HuH-7.5 (cell line): ENCODE measurements around the gene FOXL3.
"Not testable (repeated sequence)": the region's sequence is repeated elsewhere in the genome, so short reads cannot be mapped to it uniquely, and the experiment has no call there.

Experiments
- DNase-seq: peaks from one replicate; pipeline ENCODE4 v3.0.0; 2011; ENCODE audit warnings: low spot score

Gene FOXL3

GRCh38 chr7:289756-290553 is at the start of gene FOXL3:
Gene FOXL3, plus strand, starts transcription at chr7:290170. Its CDS starts 0 bp downstream, at chr7:290170.
- no peak for DNase-seq

- no peak for DNase-seq
These were observed 49.0 kb upstream of the FOXL3 start for GRCh38 chr7:240887-241421.

- DNase-seq = no peak
These were observed 48.5 kb upstream of the FOXL3 start for GRCh38 chr7:241513-241912.

- DNase-seq = not testable (repeated sequence)
These were observed 47.0 kb upstream of the FOXL3 start for GRCh38 chr7:242826-243579.

GRCh38 chr7:243580-243978 is 46.4 kb upstream of the FOXL3 start:
- DNase-seq = not testable (repeated sequence)

- no peak for DNase-seq
These were observed 45.0 kb upstream of the FOXL3 start for GRCh38 chr7:244974-245373.

GRCh38 chr7:245574-246295 is 44.2 kb upstream of the FOXL3 start:
- DNase-seq = no peak

GRCh38 chr7:246451-246850 is 43.5 kb upstream of the FOXL3 start:
- no peak for DNase-seq

GRCh38 chr7:247181-247580 is 42.8 kb upstream of the FOXL3 start:
- no peak for DNase-seq

- no peak for DNase-seq
These were observed 42.3 kb upstream of the FOXL3 start for GRCh38 chr7:247636-248035.

- DNase-seq = no peak
These were observed 41.1 kb upstream of the FOXL3 start for GRCh38 chr7:248732-249435.

- no peak for DNase-seq
These were observed 40.0 kb upstream of the FOXL3 start for GRCh38 chr7:249989-250388.

- no peak for DNase-seq
These were observed 39.4 kb upstream of the FOXL3 start for GRCh38 chr7:250523-250922.

GRCh38 chr7:251005-251404 is 39.0 kb upstream of the FOXL3 start:
- no peak for DNase-seq

- DNase-seq = no peak
These were observed 38.4 kb upstream of the FOXL3 start for GRCh38 chr7:251446-252175.

- no peak for DNase-seq
These were observed 37.6 kb upstream of the FOXL3 start for GRCh38 chr7:252216-252965.

GRCh38 chr7:252981-253380 is 37.0 kb upstream of the FOXL3 start:
- no peak for DNase-seq

- no peak for DNase-seq
These were observed 36.2 kb upstream of the FOXL3 start for GRCh38 chr7:253581-254336.

GRCh38 chr7:254337-255037 is 35.5 kb upstream of the FOXL3 start:
- no peak for DNase-seq
